HepG2 (cell line): ENCODE results near the gene KIF25. TPM values are rescaled to one million over a fixed set of nuclear protein-coding genes. Genes with fewer than 3 reads are reported as not detected.

Experiments
- ATAC-seq: fragments of 200-7000 bp; cut with Tn5 transposase; 3 replicates; pipeline ENCODE4 v1.9.1; 2020; ENCODE audit warnings: mild to moderate bottlenecking, moderate library complexity
- BruUV-seq: library from RNA; stranded (reverse); fragments of 400-500 nt; replicated peaks from 2 replicates; lab custom pipeline; 2021; lab: Mats Ljungman, UMichigan
- CTCF ChIA-PET: fragments of 300-600 bp; formaldehyde crosslinking; extraction: SDS; loops from one replicate; lab custom pipeline; 2021; ENCODE audit warnings: low total read pairs, inconsistent platforms, low intra/inter-chr PET ratio; lab: Yijun Ruan, JAX
- POLR2A ChIA-PET: fragments of 350-600 bp; sonication (Branson Sonifier 250); formaldehyde crosslinking; loops from one replicate; lab custom pipeline; 2020; ENCODE audit warnings: antibody characterized with exemption, inconsistent platforms; lab: Yijun Ruan, JAX
- DNase-seq: peaks from one replicate; pipeline ENCODE4 v3.0.0-alpha.2; 2015; ENCODE audit warnings: low spot score
- FAIRE-seq: peaks from 3 replicates; lab custom pipeline; 2011; peaks lifted over from hg19 to GRCh38; lab: Jason Lieb, UNC
- H2AFZ ChIP-seq: one replicate; pipeline ENCODE4 v1.6.1; 2011; ENCODE audit warnings: low read length, inconsistent platforms
- H3K27ac ChIP-seq: fragments of 300-600 bp; 3 replicates; pipeline ENCODE4 v1.8.0; 2011; ENCODE audit warnings: mixed run types, mild to moderate bottlenecking, mixed read lengths, low read length, inconsistent platforms; ENCODE audit not compliant: insufficient read depth; ENCODE audit errors: extremely low read length
- H3K27me3 ChIP-seq, 2 experiments: fragments of 200-600 bp in 1 of 2; 2 replicates in 1 of 2; 3 replicates in 1 of 2; pipeline versions ENCODE4 v1.6.0 to v1.8.0; 2011; ENCODE audit warnings: low read length in 2 of 2, mild to moderate bottlenecking in 2 of 2, moderate library complexity in 2 of 2, inconsistent platforms in 1 of 2; ENCODE audit not compliant: insufficient read depth in 2 of 2, control insufficient read depth in 1 of 2
- H3K36me3 ChIP-seq, 2 experiments: fragments of 200-600 bp in 1 of 2; replicated peaks in 1 of 2; 2 replicates in 1 of 2; 3 replicates in 1 of 2; pipeline versions ENCODE4 v1.5.1 to v1.8.0; 2011; ENCODE audit warnings: low read length in 2 of 2, inconsistent platforms in 1 of 2; ENCODE audit not compliant: insufficient read depth in 2 of 2, control insufficient read depth in 1 of 2
- H3K4me1 ChIP-seq: 2 replicates; pipeline ENCODE4 v1.5.1; 2012; ENCODE audit warnings: low read length, inconsistent platforms; ENCODE audit not compliant: insufficient read depth
- H3K4me2 ChIP-seq: 2 replicates; pipeline ENCODE4 v1.6.0; 2011; ENCODE audit warnings: low read depth, low read length, inconsistent platforms
- H3K4me3 ChIP-seq, 3 experiments: fragments of 200-600 bp in 1 of 3; sonication (generic), shearing (Covaris generic) in 1 of 3; replicated peaks in 1 of 3; 2 replicates each; pipeline ENCODE4 v1.5.1; 2011 to 2016; ENCODE audit warnings: low read length in 3 of 3, inconsistent platforms in 2 of 3, low read depth in 2 of 3, mild to moderate bottlenecking in 2 of 3, control low read depth in 1 of 3, mixed read lengths in 1 of 3; ENCODE audit not compliant: insufficient read depth in 1 of 3
- H3K79me2 ChIP-seq: one replicate; pipeline ENCODE4 v1.6.1; 2011; ENCODE audit warnings: low read length, inconsistent platforms; ENCODE audit not compliant: insufficient read depth
- H3K9ac ChIP-seq: 2 replicates; pipeline ENCODE4 v1.6.0; 2011; ENCODE audit warnings: mild to moderate bottlenecking, low read depth, low read length, inconsistent platforms; ENCODE audit not compliant: insufficient read depth
- H3K9me3 ChIP-seq: 2 replicates; pipeline ENCODE4 v1.5.1; 2012; ENCODE audit warnings: mild to moderate bottlenecking, low read length
- H4K20me1 ChIP-seq: 2 replicates; pipeline ENCODE4 v1.6.0; 2011; ENCODE audit warnings: inconsistent platforms, mild to moderate bottlenecking, low read length, moderate library complexity; ENCODE audit not compliant: insufficient read depth
- EZH2 ChIP-seq: conservative IDR thresholded peaks from 2 replicates; pipeline ENCODE4 v1.6.1; 2012; ENCODE audit warnings: mild to moderate bottlenecking, low read depth, low read length, moderate library complexity
- MED13 ChIP-seq: sonication (generic); formaldehyde crosslinking; IDR thresholded peaks from 2 replicates; pipeline ENCODE4 v1.5.0; 2020; ENCODE audit warnings: missing genetic modification reagents
- ZC3H4 ChIP-seq: sonication (generic); formaldehyde crosslinking; IDR thresholded peaks from 2 replicates; pipeline ENCODE4 v1.4.0; 2020; ENCODE audit warnings: missing genetic modification reagents, borderline replicate concordance
- WGBS: methylation state at CpG from one replicate; pipeline ENCODE4 v1.1.6; 2017; ENCODE audit warnings: low lambda C conversion rate; 5-methylcytosine and 5-hydroxymethylcytosine counted together
- in situ Hi-C: cut with HindIII; loops from 2 replicates; pipeline ENCODE4 v1.10.0; 2017; ENCODE audit warnings: low pct_unique_long_range_greater_than_20kb; ENCODE audit not compliant: extremely low pct_ligation_motif_present
- intact Hi-C: fragments of 100-400 bp; cut with micrococcal nuclease; formaldehyde crosslinking; loops from one replicate; pipeline ENCODE4 v1.10.0; 2022; ENCODE audit not compliant: unreplicated experiment
- polyA plus RNA-seq, 8 experiments: library from polyadenylated mRNA; depleted of rRNA in 3 of 8; stranded (reverse) in 7 of 8; unstranded in 1 of 8; fragments of >200 nt; fragmentation: Illumina TruSeq in 4 of 8; extraction: Trizol in 4 of 8; gene quantifications; 2 replicates each; pipeline versions ENCODE4 v1.2.1 to v1.2.3, GENCODE V29; 2011 to 2016; ENCODE audit warnings: low read depth in 4 of 8, missing spikeins in 1 of 8, mixed read lengths in 1 of 8; ENCODE audit not compliant: insufficient read depth in 1 of 8
- total RNA-seq, 5 experiments: library from RNA; depleted of rRNA; stranded (reverse); fragments of >200 nt; fragmentation: Illumina TruSeq; extraction: Trizol; gene quantifications; 2 replicates each; pipeline ENCODE4 v1.2.3, GENCODE V29; 2016; ENCODE audit warnings: low read depth in 1 of 5
- TF ChIP-seq, protein P1 (sequence below): fragments of 450-650 bp; IDR thresholded peaks from 2 replicates; pipeline ENCODE4 v1.6.1; 2016

The KIF25 gene
- total and polyA plus RNA-seq, 2 of the 13 experiments (the other 11 are each of a cell fraction or from before 2014, with no cell fraction given), result not detected

DNA sequence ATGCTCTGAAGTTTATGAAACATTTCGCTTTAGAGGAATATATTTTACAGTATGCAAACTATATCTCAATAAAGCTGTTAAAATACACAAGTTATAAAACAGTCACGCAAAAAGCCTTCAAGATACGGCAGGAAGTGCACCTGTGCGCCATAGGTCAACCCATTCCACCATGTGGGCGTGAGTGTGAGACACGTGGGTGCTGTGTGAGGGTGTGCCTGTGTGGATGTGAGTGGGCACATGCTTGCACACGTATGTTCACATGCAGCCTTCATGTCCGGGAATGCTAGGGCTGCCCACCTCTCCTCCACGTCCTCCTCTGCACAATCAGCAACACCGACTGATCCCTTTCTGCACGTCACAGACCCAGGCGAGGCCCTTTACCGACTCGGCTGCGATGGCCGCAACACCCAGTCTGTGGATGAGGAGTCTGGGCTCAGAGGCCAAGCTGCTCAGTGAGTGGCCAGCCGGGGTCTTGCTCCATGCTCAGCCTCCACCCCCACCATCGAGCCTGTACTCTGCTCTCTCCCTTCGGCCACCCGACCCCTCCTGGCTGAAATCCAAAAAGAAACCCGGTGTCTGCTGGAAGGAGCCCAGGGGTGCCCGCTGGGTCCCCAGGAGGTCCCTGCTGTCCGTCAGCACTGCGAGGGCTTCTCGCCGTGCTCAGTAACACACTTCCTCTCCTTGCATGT, 84.5 kb downstream of the KIF25 start:
- H4K20me1 ChIP-seq, result no peaks in the 10 kb centered on the region
- FAIRE-seq (no peak), ATAC-seq (no peak)

DNA sequence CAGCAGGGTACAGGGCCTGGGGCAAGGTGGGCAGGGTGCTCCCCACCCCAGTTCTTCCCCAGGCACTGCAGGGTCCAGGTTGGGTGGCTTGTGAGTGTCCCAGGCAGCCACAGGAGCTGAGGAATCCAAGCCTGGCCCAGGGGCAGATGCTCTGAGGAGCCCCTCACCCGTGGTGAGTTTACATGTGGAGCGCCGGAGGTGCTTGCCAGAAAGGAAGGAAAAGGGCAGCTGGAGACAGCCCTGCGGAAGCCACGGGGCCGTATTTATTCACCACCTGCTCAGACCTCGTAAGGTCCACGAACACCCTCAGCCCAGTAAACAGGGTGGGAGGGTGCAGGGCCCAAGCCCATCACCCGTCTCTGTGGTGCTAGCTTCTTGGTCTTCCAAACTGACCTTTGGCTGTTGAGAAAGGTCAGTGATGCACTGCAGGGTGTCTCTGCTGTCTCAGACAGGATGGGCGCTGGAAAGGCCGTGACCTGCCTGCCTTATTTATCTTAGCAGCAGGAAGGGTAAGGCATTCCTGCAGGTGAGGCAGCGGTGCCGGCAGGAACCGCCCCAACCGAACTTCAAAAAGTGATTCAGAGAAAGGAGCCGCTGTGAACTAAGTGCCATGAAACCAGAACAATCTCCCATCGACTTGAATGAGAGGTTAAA, 85.5 kb downstream of the KIF25 start:
- TF ChIP-seq MED13 (CRISPR knock-in tag), result no peak
- peak; percentile 66; the same call in 1 of the 2 replicates for TF ChIP-seq EZH2
- TF ChIP-seq, all 625 proteins: peak for 1
- no peak overlapping the region for H3K27ac ChIP-seq
- FAIRE-seq (no peak), DNase-seq (no peak), ATAC-seq (no peak)
- peaks cover 25% of the 10 kb centered on the region for H3K4me1 ChIP-seq
- CTCF ChIA-PET, result no interaction called here
- H3K4me3 ChIP-seq, result no peak overlapping the region
- H3K4me2 ChIP-seq, result no peak overlapping the region
- H2AFZ ChIP-seq, result no peak overlapping the region
- WGBS, result 9% methylated on average over 17 of the region's 17 CpGs
- peaks cover 11 to 72% of the 10 kb centered on the region in 2 experiments for H3K27me3 ChIP-seq
- POLR2A ChIA-PET, result no interaction called here
- H3K79me2 ChIP-seq, result no peaks in the 10 kb centered on the region
- in situ Hi-C loops (no loop called here), intact Hi-C loops (no loop called here)
- no TSS peak for BruUV-seq
- no peaks in the 10 kb centered on the region for H3K9me3 ChIP-seq
- no peak overlapping the region for H3K9ac ChIP-seq
- H3K36me3 ChIP-seq, result no peaks in the 10 kb centered on the region
- no peaks in the 10 kb centered on the region for H4K20me1 ChIP-seq

More for the DNA sequence above, 84.5 kb downstream of the KIF25 start:
- peaks cover 15% of the 10 kb centered on the region for H3K4me1 ChIP-seq
- no peak for DNase-seq
- ChIA-PET CTCF (no interaction called here), POLR2A (no interaction called here)
- no peak overlapping the region for H3K9ac ChIP-seq
- H3K79me2 ChIP-seq, result no peaks in the 10 kb centered on the region
- no TSS peak for BruUV-seq
- peaks cover 11 to 72% of the 10 kb centered on the region in 2 experiments for H3K27me3 ChIP-seq
- intact Hi-C loops, result no loop called here
- no peaks in the 10 kb centered on the region for H3K9me3 ChIP-seq
- no peaks in the 10 kb centered on the region for H3K36me3 ChIP-seq
- no peak overlapping the region for H3K4me2 ChIP-seq
- in situ Hi-C loops, result no loop called here
- 44% methylated on average over 24 of the region's 26 CpGs for whole genome bisulfite sequencing
- TF ChIP-seq, protein P1, sequence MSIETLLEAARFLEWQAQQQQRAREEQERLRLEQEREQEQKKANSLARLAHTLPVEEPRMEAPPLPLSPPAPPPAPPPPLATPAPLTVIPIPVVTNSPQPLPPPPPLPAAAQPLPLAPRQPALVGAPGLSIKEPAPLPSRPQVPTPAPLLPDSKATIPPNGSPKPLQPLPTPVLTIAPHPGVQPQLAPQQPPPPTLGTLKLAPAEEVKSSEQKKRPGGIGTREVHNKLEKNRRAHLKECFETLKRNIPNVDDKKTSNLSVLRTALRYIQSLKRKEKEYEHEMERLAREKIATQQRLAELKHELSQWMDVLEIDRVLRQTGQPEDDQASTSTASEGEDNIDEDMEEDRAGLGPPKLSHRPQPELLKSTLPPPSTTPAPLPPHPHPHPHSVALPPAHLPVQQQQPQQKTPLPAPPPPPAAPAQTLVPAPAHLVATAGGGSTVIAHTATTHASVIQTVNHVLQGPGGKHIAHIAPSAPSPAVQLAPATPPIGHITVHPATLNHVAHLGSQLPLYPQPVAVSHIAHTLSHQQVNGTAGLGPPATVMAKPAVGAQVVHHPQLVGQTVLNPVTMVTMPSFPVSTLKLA, result peak; percentile 99
- TF ChIP-seq ZC3H4 (CRISPR knock-in tag), result no peak
- TF ChIP-seq, all 625 proteins: peak for 1
- H2AFZ ChIP-seq, result no peak overlapping the region
- no peak overlapping the region for H3K27ac ChIP-seq
- no peak overlapping the region for H3K4me3 ChIP-seq
